Stimulated activated CD8-positive, alpha-beta memory T cell treated with anti-CD3 and anti-CD28 coated beads, Interleukin-4, amount 100 ng/mL, for 4 hours (primary cell): ENCODE results near the gene TMEM178B.
"Not testable (repeated sequence)": the region's sequence is repeated elsewhere in the genome, so short reads cannot be mapped to it uniquely, and the experiment has no call there.

Experiments
- DNase-seq, 2 donors: peaks; one replicate each; pipeline ENCODE4 v3.0.0-alpha.2; 2020; ENCODE audit warnings: low read depth in 2 of 2, low spot score in 1 of 2

Gene TMEM178B

DNA sequence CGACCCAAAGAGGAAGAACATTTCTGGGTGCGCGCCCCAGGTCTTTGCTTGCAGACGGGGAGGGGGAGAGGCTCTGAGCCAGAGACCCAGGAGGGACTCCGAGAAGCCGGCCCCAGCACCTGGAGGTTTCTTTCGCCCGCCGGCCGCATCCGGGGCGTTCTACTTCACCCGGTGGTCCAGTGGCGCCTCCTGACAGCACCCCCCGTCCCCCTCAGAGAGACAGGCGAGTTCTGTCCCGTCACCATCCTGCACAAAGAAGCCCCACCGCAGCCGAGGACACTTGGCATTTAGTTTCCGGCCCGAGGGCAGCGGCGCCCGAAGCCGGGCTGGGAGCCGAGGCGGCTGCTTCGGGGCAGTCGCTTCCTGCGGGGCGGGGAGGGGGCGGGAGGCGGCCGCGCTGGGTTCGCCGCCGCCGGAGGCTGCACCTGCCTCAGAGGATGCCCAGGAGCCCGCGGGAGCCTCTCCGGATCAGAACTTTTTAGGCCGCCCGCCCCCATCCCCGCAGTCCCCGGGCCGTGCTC, at the start of gene TMEM178B:
TMEM178B (plus strand) TSS at position 424 of the 521 bp plus-strand sequence.
- DNase-seq = no peak

DNA sequence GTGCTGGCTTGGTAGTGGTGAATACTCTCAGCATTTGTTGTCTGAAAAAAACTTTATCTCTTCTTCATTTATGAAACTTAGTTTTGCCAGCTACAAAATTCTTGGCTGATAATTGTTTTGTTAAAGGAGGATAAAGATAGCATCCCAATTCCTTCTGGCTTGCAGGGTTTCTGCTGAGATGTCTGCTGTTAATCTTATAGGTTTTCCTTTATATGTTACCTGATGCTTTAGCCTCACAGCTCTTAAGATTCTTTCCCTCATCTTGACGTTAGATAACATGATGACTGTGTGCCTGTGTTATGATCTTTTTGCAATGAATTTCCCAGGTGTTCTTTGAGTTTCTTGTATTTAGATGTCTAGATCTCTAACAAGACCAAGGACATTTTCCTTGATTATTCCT, 49.2 kb upstream of the TMEM178B start:
- DNase-seq = no peak

DNA sequence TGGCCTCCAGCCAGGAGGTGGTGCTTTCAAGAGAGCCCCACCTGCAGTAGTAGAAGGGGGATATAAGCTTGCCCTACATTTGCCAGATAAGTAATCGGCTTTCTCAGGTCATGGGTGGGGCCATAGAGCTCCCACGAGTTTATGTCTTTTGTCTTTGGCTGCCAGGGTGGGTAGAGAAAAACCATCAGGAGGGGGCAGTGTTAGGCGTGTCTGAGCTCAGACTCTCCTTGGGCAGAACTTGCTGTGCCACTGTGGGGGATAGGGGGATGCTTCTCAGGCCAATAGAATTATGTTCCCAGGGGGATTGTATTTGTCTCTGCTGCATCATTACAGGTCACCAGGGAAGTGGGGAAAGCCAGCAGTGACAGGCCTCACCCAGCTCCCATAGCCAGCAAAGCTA, 46.8 kb upstream of the TMEM178B start:
- no peak for DNase-seq

DNA sequence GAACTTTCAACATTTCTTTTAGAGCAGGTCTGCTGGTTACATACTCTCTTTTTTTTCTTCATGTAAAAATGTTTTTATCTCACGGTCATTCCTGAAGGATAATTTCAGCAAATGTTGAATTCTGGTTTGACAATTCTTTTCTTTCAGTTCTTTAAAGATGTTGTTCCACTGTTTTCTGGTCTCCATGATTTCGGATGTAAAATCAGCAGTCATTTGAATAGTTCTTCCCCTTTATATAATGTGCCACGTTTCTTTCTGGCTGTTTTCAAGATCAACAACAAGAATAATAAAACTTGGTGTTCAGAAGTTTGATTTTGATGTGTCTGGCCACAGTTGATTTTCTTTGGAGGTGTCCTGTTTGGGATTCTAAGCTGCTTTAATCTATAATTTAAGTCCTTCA, 45.1 kb upstream of the TMEM178B start:
- no peak for DNase-seq

DNA sequence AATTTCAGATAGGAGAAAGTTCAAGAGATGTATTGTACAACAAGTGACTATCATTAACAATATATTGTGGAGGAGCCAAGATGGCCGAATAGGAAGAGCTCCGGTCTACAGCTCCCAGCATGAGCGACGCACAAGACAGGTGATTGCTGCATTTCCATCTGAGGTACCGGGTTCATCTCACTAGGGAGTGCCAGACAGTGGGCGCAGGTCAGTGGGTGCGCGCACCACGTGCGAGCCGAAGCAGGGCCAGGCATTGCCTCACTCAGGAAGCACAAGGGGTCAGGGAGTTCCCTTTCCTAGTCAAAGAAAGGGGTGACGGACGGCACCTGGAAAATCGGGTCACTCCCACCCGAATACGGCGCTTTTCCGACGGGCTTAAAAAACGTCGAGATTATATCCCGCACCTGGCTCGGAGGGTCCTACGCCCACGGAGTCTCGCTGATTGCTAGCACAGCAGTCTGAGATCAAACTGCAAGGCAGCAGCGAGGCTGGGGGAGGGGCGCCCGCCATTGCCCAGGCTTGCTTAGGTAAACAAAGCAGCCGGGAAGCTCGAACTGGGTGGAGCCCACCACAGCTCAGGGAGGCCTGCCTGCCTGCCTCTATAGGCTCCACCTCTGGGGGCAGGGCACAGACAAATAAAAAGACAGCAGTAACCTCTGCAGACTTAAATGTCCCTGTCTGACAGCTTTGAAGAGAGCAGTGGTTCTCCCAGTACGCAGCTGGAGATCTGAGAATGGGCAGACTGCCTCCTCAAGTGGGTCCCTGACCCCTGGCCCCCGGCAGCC, 41.1 kb upstream of the TMEM178B start:
- not testable (repeated sequence) for DNase-seq

DNA sequence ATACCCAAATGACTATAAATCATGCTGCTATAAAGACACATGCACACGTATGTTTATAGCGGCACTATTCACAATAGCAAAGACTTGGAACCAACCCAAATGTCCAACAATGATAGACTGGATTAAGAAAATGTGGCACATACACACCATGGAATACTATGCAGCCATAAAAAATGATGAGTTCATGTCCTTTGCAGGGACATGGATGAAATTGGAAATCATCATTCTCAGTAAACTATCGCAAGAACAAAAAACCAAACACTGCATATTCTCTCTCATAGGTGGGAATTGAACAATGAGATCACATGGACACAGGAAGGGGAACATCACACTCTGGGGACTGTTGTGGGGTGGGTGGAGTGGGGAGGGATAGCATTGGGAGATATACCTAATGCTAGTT, 35.8 kb upstream of the TMEM178B start:
- not testable (repeated sequence) for DNase-seq

DNA sequence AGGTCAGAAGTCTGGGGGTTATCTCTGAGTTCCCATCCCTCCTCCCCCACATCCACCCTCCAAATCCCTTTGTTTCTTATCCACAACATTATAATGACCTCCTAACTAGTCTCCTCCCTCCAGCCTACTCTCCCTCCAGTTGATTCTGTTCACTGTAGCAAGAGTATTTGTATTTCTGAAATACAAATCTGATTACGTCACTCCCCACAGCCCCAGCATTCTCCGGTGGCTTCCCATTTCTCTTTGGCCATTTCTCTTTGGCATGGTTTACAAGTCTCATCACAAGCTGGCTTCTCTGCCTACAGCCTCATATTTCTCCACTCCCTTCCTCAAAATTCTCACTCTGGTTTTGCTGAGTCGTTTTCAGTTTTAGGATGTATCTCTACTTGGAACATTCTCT, 34.5 kb upstream of the TMEM178B start:
- no peak for DNase-seq

DNA sequence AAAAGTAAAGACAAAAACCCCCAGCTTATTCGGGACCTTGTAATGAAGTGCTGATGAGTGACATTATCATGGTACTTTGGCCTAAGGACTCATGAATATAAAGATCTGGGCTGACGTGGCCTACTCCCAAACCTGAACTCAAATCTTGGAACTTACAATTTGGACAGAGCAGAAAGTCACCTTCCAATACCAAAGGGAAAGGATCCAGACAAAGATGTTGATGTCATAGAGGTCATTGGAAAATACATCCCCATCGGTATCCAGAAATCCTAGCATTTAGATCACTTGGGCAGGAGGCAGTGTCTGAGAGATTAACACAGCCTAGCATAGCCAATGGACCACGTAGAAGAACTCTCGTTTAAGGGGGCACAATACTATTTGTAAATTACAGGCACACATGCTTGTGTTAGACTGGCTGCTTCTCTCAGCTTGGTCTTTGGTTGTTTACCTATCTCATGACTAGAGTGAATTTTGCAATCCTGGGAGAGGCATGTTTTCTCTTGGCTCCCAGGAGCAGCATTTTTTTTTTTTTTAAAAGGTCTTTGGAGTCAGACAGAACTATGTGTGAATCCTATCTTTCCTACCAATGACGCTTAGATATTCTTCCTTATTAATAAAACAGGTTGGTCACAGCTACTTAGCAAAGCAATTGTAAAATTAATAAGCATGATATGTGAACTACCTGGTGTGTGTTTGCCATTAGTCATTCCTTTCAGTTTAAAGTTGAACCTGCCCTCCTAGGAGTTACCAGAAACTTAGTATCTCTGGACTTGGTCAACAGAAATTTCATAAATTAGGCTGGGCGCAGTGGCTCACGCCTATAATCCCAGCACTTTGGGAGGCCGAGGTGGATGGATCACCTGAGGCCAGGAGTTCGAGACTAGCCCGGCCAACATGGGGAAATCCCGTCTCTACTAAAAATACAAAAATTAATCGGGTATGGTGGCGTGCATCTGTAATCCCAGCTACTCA, 31.4 kb upstream of the TMEM178B start:
- DNase-seq = no peak

DNA sequence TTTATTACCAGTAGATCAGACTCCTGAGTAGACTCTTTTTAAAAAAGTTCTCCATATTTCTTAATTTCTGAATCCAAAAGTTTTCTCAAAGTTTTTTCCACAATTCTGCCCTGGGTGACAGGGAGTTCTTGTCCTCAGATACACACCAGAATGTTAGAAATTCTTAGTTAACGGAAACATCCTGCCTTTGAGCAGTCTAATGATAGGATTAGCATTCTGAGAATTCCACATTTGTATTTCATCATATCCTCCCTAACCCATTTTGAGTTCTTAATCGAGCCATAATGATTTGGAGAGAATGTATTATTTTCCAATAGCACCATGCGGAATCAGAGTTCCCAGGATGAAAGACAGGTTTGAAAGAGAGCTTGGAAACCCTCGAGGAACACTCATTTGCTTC, 30.2 kb upstream of the TMEM178B start:
- DNase-seq = no peak

DNA sequence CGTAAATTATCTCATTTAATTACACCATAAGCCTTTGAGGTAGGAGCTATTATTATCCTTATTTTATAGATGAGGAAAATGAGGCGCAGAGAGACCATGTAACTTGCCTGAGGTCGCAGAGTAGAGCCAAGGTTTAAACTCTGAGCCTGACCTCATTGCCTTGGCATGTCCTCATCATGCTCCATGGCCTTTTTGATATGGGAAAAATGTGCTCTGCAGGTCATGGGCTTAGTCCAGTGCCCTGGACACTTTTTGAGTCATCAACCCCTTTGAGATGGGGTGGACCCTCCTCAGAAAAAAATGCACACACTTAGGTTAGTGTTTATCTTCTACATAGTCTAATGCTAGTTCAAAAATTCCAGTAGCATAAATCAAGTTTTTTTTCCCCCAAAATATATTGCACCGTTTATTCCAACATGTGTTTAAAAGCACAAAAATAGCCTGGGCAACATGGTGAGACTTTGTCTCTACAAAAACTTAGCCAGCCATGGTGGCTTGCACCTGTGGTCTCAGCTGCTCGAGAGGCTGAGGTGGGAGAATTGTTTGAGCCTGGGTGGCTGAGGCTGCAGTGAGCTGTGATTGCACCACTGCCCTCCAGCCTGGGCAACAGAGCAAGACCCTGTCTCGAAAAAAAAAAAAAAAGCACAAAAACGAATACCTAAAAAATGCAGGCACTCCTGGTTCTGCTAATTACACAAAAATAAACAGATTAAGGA, 28.6 kb upstream of the TMEM178B start:
- no peak for DNase-seq

DNA sequence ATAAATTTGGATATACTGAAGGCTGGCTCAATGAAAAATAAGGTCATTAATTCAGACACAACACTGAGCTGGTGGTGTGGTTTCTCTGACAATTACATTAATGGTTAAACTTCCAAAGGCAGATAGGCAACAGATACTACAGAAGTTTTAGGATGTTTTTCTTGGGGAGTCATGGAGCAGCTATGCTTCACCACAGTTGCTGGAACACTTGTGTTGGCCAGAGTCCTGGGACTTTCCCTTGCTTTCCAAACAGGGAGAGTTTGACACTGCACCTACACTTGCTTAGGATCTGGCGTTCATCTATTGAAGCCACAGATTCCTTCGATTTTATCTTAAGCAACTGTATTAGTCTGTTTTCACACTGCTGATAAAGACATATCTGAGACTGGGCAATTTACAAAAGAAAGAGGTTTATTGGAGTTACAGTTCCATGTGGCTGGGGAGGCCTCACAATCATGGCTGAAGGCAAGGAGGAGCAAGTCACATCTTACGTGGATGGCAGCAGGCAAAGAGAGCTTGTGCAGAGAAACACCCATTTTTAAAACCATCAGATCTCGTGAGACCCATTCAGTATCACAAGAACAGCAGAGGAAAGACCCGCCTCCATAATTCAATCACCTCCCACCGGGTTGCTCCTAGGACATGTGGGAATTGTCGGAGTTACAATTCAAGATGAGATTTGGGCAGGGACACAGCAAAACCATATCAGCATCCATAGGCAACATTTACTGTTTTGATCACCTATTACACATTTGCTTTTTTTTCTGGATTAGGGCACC, 27.8 kb upstream of the TMEM178B start:
- no peak for DNase-seq

DNA sequence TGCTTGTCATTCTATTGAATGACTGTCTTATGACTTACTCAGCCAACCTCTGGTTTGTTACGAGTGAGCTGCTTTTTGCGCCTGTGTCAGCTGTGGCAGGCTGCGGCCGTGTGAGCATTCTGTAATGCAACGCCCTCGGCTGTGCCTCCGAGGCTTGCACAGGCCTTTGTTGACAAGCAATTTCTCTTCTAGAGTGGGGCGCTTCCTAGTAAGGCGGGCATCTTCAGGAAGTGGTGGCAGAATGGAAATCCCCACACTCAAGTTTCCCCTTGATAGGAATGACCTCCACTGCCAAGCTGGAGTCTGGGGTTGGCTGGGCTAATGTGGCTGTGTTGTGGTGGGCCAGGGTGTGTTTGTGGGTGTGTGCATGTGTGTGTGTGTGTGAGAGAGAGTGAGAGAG, 20.2 kb upstream of the TMEM178B start:
- peak; percentile 17 to 18 for DNase-seq

DNA sequence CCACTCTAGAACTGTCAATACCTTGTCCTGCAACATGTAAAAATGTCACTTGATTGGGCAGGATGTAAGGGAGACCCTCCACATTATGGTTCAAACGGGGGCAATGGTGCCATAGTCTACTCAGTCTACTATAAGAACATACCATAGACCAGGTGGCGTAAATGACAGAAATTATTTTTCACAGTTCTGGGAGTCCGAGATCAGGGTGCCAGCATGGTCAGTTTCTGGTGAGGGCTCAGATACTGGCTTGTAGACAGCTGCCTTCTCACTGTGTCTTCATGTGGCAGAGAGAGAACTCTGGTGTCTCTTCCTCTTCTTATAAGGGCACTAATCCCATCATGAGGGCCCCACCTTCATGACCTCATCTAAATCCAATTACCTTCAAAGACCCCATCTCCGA, 18.7 kb upstream of the TMEM178B start:
- no peak for DNase-seq

DNA sequence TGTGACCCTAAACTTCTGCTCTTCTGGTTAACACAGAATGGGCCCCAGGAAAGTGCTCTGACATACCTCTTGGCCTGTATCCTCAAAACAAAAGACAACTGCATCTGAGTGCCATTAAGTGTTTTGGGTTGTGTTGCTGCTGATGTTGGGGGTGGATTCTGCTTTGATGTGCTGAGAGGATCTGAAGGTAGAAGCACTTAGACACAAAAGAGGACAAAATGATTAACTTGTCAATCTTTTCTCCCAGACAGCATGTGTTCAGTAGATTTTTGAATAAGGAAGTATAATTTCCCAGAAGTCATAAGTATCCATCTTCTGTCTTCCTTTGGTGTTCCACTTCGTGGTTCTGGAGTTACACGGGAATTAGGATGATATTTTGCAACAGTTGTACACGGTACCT, 16.1 kb upstream of the TMEM178B start:
- DNase-seq = no peak

DNA sequence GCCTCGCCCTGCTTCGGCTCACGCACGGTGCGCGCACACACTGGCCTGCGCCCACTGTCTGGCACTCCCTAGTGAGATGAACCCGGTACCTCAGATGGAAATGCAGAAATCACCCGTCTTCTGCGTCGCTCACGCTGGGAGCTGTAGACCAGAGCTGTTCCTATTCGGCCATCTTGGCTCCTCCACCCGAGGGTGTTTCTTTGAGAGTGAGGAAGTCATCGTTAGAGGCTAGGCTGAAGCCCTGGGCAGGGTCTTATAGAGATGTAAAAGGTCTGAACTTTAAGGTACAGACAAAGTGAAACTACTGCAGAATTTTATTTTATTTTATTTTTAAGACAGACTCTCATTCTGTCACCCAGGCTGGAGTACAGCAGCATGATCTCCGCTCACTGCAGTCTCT, 6.0 kb upstream of the TMEM178B start:
- not testable (repeated sequence) for DNase-seq

DNA sequence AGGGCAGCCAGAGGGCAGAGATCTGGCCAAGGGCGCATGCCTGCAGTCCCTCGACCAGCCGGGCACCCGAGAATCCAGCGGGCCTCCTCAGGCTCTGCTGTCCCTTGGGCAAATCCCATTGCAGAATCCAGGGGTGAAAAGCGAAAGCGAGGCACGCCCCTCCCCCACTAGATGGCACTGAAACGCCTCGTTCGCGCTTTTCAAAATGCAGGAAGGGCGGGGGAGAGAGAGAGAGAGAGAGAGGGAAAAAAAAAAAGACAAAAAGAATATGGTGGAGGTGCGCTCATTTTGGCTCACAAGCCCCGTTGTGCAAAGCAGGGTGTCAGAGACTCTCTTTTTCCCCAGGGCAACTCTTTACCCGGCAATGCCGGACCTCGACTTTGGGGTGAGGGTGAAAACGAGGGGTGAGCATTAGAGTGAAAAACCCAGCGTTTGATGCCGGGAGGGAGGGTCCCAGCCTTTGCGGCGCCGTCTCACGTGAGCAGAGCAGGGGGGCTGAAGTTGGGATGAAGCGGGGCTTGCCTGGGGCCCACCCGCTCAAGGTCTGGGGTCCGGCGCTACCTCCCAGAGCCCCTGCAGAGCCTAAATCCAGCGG, 2.5 kb upstream of the TMEM178B start:
- no peak for DNase-seq

DNA sequence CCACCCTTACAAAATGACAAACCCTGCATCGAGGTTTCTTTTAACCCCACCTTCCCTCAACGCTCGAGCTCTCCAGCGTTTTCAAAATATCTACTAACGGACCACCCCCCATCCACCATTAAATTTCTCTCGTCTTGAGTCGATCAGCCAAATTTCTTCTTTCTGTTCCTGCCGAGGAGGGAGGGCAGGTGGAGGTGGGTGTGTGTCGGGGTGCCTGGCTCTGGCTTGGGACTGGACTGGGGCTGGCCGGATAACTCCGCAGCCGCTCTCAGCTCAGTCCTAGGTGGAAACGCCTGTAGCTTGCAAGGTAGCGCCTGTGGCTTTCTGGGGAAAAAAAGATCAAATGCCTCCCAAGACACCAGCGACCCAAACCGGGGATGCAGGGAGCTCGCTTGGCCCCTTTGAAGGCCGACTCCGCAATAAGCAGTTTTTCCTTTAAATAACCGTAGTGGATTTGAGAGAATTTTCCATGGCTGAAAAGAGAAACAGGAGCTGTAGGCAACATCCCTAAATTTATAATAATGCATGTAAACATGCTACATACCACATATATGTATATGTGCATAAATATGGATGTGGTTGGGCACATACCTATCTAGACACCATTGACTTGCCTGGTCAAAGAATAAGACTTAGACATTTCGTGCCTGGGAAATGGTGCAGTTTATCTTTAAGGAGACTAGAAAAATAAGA, 1.9 kb upstream of the TMEM178B start:
- DNase-seq = no peak

DNA sequence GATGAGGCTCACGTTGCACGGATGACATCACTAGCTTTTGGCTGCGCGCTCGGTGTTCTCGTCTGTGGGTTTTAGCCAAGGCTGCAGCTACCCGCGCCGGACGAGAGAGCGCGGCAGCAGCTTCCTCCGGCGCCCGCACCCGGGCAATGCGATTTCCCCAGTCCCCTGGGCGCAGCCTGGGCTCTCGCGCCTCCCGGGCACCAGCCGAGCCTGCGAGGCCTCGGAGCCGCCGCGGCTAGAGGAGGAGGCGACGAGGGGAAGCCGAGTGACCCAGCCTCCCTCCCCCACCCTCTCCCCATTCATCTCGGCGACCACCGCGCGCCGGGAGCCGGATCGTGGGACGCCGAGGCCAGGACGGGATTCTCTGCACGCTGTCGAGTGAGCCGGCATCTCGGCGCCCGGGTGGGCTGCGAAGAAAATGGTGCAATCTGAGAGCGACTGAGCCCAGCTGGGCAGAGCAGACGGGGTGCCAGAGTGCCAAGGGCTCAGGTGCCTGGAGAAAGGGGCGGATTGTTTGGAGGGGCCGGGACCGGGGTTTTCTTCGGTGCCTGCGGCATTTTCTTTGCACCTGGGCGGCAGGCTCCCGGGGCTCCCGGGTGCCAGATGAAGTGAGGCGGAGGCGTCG, 1.2 kb upstream of the TMEM178B start:
- no peak for DNase-seq

DNA sequence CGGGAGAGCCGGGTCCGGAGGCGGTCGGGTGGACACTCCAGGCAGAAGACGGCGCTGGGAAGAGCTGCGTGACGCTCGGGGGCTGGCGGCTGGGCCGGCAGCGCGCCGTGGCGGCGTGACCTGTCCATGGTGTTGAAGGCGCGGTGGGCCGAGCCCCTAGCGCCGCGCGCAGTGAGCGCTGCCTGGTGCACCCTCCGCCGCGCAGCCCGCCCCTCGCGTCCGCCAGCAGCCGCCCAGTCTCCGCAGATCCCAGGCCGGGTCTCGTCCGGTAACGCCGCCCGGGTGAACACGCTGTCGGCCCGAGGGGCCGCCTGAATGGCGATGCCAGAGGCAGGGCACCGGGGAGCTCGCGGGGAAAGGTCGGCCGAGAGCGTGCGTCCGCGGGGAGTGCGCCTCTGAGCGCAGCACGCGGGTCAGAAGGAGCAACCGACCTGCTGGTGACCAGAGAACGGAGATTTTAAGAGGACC, 657 bp upstream of the TMEM178B start:
- no peak for DNase-seq
